HEK293 (cell line): ENCODE measurements around the gene ALOX5AP.

Experiments
- CTCF ChIA-PET: fragments of 350-600 bp; formaldehyde crosslinking; extraction: SDS; loops from one replicate; lab custom pipeline; 2021; ENCODE audit warnings: antibody characterized with exemption; lab: Yijun Ruan, JAX
- POLR2A ChIA-PET: fragments of 300-600 bp; formaldehyde crosslinking; extraction: SDS; loops from one replicate; lab custom pipeline; 2020; ENCODE audit warnings: antibody characterized with exemption, inconsistent platforms; lab: Yijun Ruan, JAX
- H3K27ac ChIP-seq: fragments of 200-500 bp; sonication (Bioruptor generic); 2 replicates; pipeline ENCODE4 v1.5.1; 2014; ENCODE audit warnings: low read depth, low read length, control low read depth, inconsistent platforms; ENCODE audit errors: extremely low read depth
- H3K36me3 ChIP-seq, 2 experiments: fragments of 200-500 bp in 1 of 2; sonication (Bioruptor generic) in 1 of 2; 1 replicate in 1 of 2; 2 replicates in 1 of 2; pipeline ENCODE4 v1.5.1; 2014 to 2017; ENCODE audit warnings: inconsistent platforms in 2 of 2, low read length in 2 of 2; ENCODE audit not compliant: control insufficient read depth in 2 of 2, insufficient read depth in 1 of 2
- H3K4me1 ChIP-seq: fragments of 200-500 bp; sonication (Bioruptor generic); 2 replicates; pipeline ENCODE4 v1.5.1; 2014; ENCODE audit warnings: mild to moderate bottlenecking, low read length, inconsistent platforms; ENCODE audit not compliant: control insufficient read depth, insufficient read depth
- H3K4me3 ChIP-seq: 2 replicates; pipeline ENCODE4 v1.5.1; 2011; ENCODE audit warnings: low read depth, mild to moderate bottlenecking, control low read depth, low read length, moderate library complexity
- H3K9me3 ChIP-seq: fragments of 200-500 bp; sonication (Bioruptor generic); 2 replicates; pipeline ENCODE4 v1.5.1; 2014; ENCODE audit warnings: low read depth, low read length, inconsistent platforms; ENCODE audit not compliant: control insufficient read depth, insufficient read depth
- ATF2 ChIP-seq: fragments of 450-650 bp; formaldehyde crosslinking; IDR thresholded peaks from 2 replicates; pipeline ENCODE4 v1.5.1; 2016; ENCODE audit warnings: missing biosample characterization, missing genetic modification characterization, low read depth
- GLIS1 ChIP-seq: fragments of 450-650 bp; formaldehyde crosslinking; IDR thresholded peaks from 2 replicates; pipeline ENCODE4 v1.5.1; 2016; ENCODE audit warnings: missing biosample characterization, missing genetic modification characterization
- IKZF3 ChIP-seq: fragments of 450-650 bp; IDR thresholded peaks from 2 replicates; pipeline ENCODE4 v1.5.0; 2018; ENCODE audit warnings: missing biosample characterization, mild to moderate bottlenecking, missing genetic modification characterization, moderate library complexity
- INSM2 ChIP-seq: fragments of 450-650 bp; formaldehyde crosslinking; IDR thresholded peaks from 2 replicates; pipeline ENCODE4 v1.5.1; 2016; ENCODE audit warnings: missing biosample characterization, missing genetic modification characterization
- KLF16 ChIP-seq: fragments of 450-650 bp; formaldehyde crosslinking; IDR thresholded peaks from 2 replicates; pipeline ENCODE4 v1.5.1; 2017; ENCODE audit warnings: missing biosample characterization, missing genetic modification characterization
- REPIN1 ChIP-seq: fragments of 450-650 bp; formaldehyde crosslinking; IDR thresholded peaks from 2 replicates; pipeline ENCODE4 v1.5.1; 2017; ENCODE audit warnings: missing biosample characterization, missing genetic modification characterization, low read depth
- REST ChIP-seq: fragments of 450-650 bp; formaldehyde crosslinking; IDR thresholded peaks from 2 replicates; pipeline ENCODE4 v1.5.1; 2016; ENCODE audit warnings: missing biosample characterization, missing genetic modification characterization
- ZBTB7A ChIP-seq: fragments of 450-650 bp; formaldehyde crosslinking; IDR thresholded peaks from 2 replicates; pipeline ENCODE4 v1.5.1; 2016; ENCODE audit warnings: low read depth, missing biosample characterization, missing genetic modification characterization
- ZFP37 ChIP-seq: fragments of 450-650 bp; formaldehyde crosslinking; IDR thresholded peaks from 2 replicates; pipeline ENCODE4 v1.5.1; 2016; ENCODE audit warnings: missing biosample characterization, missing genetic modification characterization
- ZNF175 ChIP-seq: fragments of 450-650 bp; formaldehyde crosslinking; IDR thresholded peaks from 2 replicates; pipeline ENCODE4 v1.5.1; 2016; ENCODE audit warnings: missing biosample characterization, missing genetic modification characterization
- ZNF18 ChIP-seq: fragments of 450-650 bp; formaldehyde crosslinking; IDR thresholded peaks from 2 replicates; pipeline ENCODE4 v1.5.1; 2016; ENCODE audit warnings: missing biosample characterization, missing genetic modification characterization
- ZNF184 ChIP-seq: fragments of 450-650 bp; IDR thresholded peaks from 2 replicates; pipeline ENCODE4 v1.5.1; 2018; ENCODE audit warnings: missing biosample characterization, mild to moderate bottlenecking, missing genetic modification characterization
- ZNF2 ChIP-seq: fragments of 450-650 bp; formaldehyde crosslinking; IDR thresholded peaks from 2 replicates; pipeline ENCODE4 v1.5.1; 2016; ENCODE audit warnings: missing biosample characterization, missing genetic modification characterization
- ZNF24 ChIP-seq: fragments of 450-650 bp; formaldehyde crosslinking; IDR thresholded peaks from 2 replicates; pipeline ENCODE4 v1.5.1; 2016; ENCODE audit warnings: missing biosample characterization, missing genetic modification characterization
- ZNF274 ChIP-seq, 2 experiments: fragments of 200-500 bp in 1 of 2; fragments of 450-650 bp in 1 of 2; sonication (Bioruptor generic) in 1 of 2; formaldehyde crosslinking in 1 of 2; IDR thresholded peaks; 2 replicates each; pipeline versions ENCODE4 v1.5.1 to v1.6.1; 2014 to 2016; ENCODE audit warnings: borderline replicate concordance in 1 of 2, inconsistent platforms in 1 of 2, low read length in 1 of 2, missing biosample characterization in 1 of 2, missing genetic modification characterization in 1 of 2
- ZNF292 ChIP-seq: fragments of 450-650 bp; formaldehyde crosslinking; IDR thresholded peaks from 2 replicates; pipeline ENCODE4 v1.5.1; 2016; ENCODE audit warnings: low read depth, missing biosample characterization, missing genetic modification characterization, borderline replicate concordance
- ZNF391 ChIP-seq: fragments of 450-650 bp; formaldehyde crosslinking; IDR thresholded peaks from 2 replicates; pipeline ENCODE4 v1.5.1; 2016; ENCODE audit warnings: low read depth, missing biosample characterization, missing genetic modification characterization, borderline replicate concordance
- ZNF394 ChIP-seq: fragments of 450-650 bp; formaldehyde crosslinking; IDR thresholded peaks from 2 replicates; pipeline ENCODE4 v1.5.1; 2016; ENCODE audit warnings: missing biosample characterization, missing genetic modification characterization, mild to moderate bottlenecking, moderate library complexity, borderline replicate concordance
- ZNF473 ChIP-seq: fragments of 450-650 bp; formaldehyde crosslinking; IDR thresholded peaks from 2 replicates; pipeline ENCODE4 v1.5.1; 2017; ENCODE audit warnings: missing biosample characterization, missing genetic modification characterization
- ZNF518A ChIP-seq: fragments of 450-650 bp; formaldehyde crosslinking; conservative IDR thresholded peaks from 2 replicates; pipeline ENCODE4 v1.5.1; 2016; ENCODE audit warnings: low read depth, missing biosample characterization, missing genetic modification characterization
- ZNF549 ChIP-seq: fragments of 450-650 bp; IDR thresholded peaks from 2 replicates; pipeline ENCODE4 v1.5.1; 2018; ENCODE audit warnings: missing biosample characterization, missing genetic modification characterization, mild to moderate bottlenecking, inconsistent platforms, moderate library complexity
- ZNF585B ChIP-seq: fragments of 450-650 bp; formaldehyde crosslinking; IDR thresholded peaks from 2 replicates; pipeline ENCODE4 v1.5.1; 2016; ENCODE audit warnings: missing biosample characterization, missing genetic modification characterization
- ZNF596 ChIP-seq: fragments of 450-650 bp; IDR thresholded peaks from 2 replicates; pipeline ENCODE4 v1.5.0; 2018; ENCODE audit warnings: missing biosample characterization, mild to moderate bottlenecking, missing genetic modification characterization, moderate library complexity
- ZNF600 ChIP-seq: fragments of 450-650 bp; formaldehyde crosslinking; IDR thresholded peaks from 2 replicates; pipeline ENCODE4 v1.5.1; 2016; ENCODE audit warnings: missing biosample characterization, missing genetic modification characterization
- ZNF792 ChIP-seq: fragments of 450-650 bp; formaldehyde crosslinking; IDR thresholded peaks from 2 replicates; pipeline ENCODE4 v1.5.1; 2016; ENCODE audit warnings: missing biosample characterization, missing genetic modification characterization

The ALOX5AP gene

GRCh38 chr13:30802953-30803478 is 67.7 kb downstream of the ALOX5AP start:
- CTCF ChIA-PET = interaction anchor here (0.6 to 2.5 kb wide), 9 partner anchors 14 to 671 kb away, joined by 3 to 9 read pairs (median 3); no protein-coding TSS in a partner anchor
- H3K27ac ChIP-seq = no peak overlapping the region
- H3K4me3 ChIP-seq = no peak overlapping the region
- POLR2A ChIA-PET = no interaction called here
- no peaks in the 10 kb centered on the region for H3K4me1 ChIP-seq
- no peaks in the 10 kb centered on the region for H3K36me3 ChIP-seq
- H3K9me3 ChIP-seq = no peaks in the 10 kb centered on the region
- TF ChIP-seq ZNF394 (tag by site-specific recombination) = no peak
- TF ChIP-seq REPIN1 (tag by site-specific recombination) = no peak
- TF ChIP-seq ZNF585B = no peak
- no peak for TF ChIP-seq REST
- no peak for TF ChIP-seq ZNF18 (tag by site-specific recombination)
- TF ChIP-seq ZNF473 (tag by site-specific recombination) = no peak
- TF ChIP-seq ZNF24 = no peak
- 0 out of 2 replicates have a peak, but pooled peaks have one; percentile 25 for TF ChIP-seq ZFP37 (tag by site-specific recombination)
- TF ChIP-seq ZNF549 (tag by site-specific recombination) = no peak
- no peak for TF ChIP-seq ZNF292 (tag by site-specific recombination)
- TF ChIP-seq IKZF3 (tag by site-specific recombination) = 0 out of 2 replicates have a peak, but pooled peaks have one; percentile 39
- no peak for TF ChIP-seq ZNF175 (tag by site-specific recombination)
- no peak for TF ChIP-seq ZNF518A
- no peak for TF ChIP-seq ZNF184 (tag by site-specific recombination)
- TF ChIP-seq ZNF274 (IDR thresholded peaks at IDR 0.05; ENCODE audit: low read length) = no peak
- TF ChIP-seq ZNF274 (tag by site-specific recombination; IDR thresholded peaks at IDR 0.05; ENCODE audit: borderline replicate concordance) = no peak
- TF ChIP-seq INSM2 = no peak
- TF ChIP-seq ZNF792 (tag by site-specific recombination) = no peak
- peak; percentile 85; the same call in 1 of the 2 replicates for TF ChIP-seq ZNF2 (tag by site-specific recombination)
- peak; percentile 36; the same call in 1 of the 2 replicates for TF ChIP-seq GLIS1 (tag by site-specific recombination)
- TF ChIP-seq ZBTB7A = no peak
- TF ChIP-seq KLF16 = no peak
- no peak for TF ChIP-seq ZNF596 (tag by site-specific recombination)
- no peak for TF ChIP-seq ZNF600 (tag by site-specific recombination)
- no peak for TF ChIP-seq ZNF391 (tag by site-specific recombination)
- TF ChIP-seq ATF2 = no peak
